ENCODE data around the gene P2RY14. TPM values are rescaled to one million over a fixed set of nuclear protein-coding genes. Genes with fewer than 3 reads are reported as not detected.
A peak's percentile ranks its signal among the peaks of the same experiment; 100 is the strongest.

The P2RY14 gene
- total and polyA plus RNA-seq, 2 of the 13 experiments (the other 11 are each of a cell fraction or from before 2014, with no cell fraction given) = not detected

DNA sequence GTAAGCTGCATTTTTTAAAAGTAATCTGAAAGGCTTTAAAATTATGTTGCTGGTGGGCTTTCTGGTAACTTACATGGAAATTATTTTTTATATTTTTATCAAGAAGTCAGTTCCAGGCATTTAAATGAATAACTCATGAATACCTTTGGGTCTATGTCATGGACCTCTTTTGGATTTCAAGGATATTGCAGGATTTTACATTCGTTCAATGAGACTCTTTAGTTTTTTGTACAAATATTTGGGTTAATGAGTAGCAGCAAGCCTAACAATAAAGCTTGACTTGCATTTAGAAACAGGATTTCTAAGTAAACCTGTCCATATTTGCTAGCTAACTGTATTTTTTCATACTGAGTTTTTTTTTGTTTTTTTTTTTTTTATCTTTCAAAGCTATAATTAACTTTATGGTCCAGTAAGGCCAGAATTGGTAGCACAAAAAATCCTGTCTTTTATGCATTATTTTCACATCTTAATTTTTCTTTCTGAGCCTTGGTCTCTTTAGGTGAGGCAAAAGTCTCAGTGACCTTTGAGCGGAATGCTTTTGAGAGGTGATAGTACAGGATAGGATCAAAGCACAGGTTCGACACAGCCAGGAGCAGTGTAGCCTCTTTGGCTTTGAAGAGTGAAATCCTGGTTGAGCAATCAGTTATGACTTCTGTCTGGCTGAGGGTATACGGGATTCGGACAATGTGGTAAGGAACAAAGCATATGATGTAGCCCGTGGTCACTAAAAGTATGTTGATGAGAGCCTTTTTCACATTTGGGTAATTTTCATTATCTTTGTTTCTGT, 80.2 kb downstream of the P2RY14 start (continued):
- TF ChIP-seq, protein P1, sequence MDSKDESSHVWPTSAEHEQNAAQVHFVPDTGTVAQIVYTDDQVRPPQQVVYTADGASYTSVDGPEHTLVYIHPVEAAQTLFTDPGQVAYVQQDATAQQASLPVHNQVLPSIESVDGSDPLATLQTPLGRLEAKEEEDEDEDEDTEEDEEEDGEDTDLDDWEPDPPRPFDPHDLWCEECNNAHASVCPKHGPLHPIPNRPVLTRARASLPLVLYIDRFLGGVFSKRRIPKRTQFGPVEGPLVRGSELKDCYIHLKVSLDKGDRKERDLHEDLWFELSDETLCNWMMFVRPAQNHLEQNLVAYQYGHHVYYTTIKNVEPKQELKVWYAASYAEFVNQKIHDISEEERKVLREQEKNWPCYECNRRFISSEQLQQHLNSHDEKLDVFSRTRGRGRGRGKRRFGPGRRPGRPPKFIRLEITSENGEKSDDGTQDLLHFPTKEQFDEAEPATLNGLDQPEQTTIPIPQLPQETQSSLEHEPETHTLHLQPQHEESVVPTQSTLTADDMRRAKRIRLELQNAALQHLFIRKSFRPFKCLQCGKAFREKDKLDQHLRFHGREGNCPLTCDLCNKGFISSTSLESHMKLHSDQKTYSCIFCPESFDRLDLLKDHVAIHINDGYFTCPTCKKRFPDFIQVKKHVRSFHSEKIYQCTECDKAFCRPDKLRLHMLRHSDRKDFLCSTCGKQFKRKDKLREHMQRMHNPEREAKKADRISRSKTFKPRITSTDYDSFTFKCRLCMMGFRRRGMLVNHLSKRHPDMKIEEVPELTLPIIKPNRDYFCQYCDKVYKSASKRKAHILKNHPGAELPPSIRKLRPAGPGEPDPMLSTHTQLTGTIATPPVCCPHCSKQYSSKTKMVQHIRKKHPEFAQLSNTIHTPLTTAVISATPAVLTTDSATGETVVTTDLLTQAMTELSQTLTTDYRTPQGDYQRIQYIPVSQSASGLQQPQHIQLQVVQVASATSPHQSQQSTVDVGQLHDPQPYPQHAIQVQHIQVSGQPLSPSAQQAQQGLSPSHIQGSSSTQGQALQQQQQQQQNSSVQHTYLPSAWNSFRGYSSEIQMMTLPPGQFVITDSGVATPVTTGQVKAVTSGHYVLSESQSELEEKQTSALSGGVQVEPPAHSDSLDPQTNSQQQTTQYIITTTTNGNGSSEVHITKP (CRISPR knock-in tag; IDR thresholded peaks at IDR 0.05; ENCODE audit: low read depth) = 0 out of 2 replicates have a peak, but pooled peaks have one; percentile 36
- TF ChIP-seq ZNF44 (CRISPR knock-in tag; IDR thresholded peaks at IDR 0.05) = no peak
- peak; percentile 83; the same call in 1 of the 2 replicates for TF ChIP-seq ZNF12 (CRISPR knock-in tag; IDR thresholded peaks at IDR 0.05)
- no peak for TF ChIP-seq CAMTA2 (CRISPR knock-in tag; IDR thresholded peaks at IDR 0.05; ENCODE audit: borderline replicate concordance)
- TF ChIP-seq ZNF143 (CRISPR knock-in tag; IDR thresholded peaks at IDR 0.05) = no peak
- no peak for TF ChIP-seq FOXK2 (IDR thresholded peaks at IDR 0.05)
- TF ChIP-seq STAG1 (CRISPR knock-in tag; IDR thresholded peaks at IDR 0.05) = no peak
- TF ChIP-seq EP300 (IDR thresholded peaks at IDR 0.05; ENCODE audit: low read depth in 2 of 2, low read length in 2 of 2) = peak; percentile 87 to 98
- peak; percentile 93 for TF ChIP-seq EP300 (CRISPR knock-in tag; IDR thresholded peaks at IDR 0.05; ENCODE audit: borderline replicate concordance)
- TF ChIP-seq ATF1 (CRISPR knock-in tag; IDR thresholded peaks at IDR 0.05) = peak; percentile 69; the same call in 1 of the 2 replicates
- TF ChIP-seq, protein P2, sequence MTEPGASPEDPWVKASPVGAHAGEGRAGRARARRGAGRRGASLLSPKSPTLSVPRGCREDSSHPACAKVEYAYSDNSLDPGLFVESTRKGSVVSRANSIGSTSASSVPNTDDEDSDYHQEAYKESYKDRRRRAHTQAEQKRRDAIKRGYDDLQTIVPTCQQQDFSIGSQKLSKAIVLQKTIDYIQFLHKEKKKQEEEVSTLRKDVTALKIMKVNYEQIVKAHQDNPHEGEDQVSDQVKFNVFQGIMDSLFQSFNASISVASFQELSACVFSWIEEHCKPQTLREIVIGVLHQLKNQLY (CRISPR knock-in tag; IDR thresholded peaks at IDR 0.05) = peak; percentile 76; the same call in 1 of the 2 replicates
- no peak for TF ChIP-seq ZNF572 (CRISPR knock-in tag; IDR thresholded peaks at IDR 0.05)
- TF ChIP-seq, protein P3, sequence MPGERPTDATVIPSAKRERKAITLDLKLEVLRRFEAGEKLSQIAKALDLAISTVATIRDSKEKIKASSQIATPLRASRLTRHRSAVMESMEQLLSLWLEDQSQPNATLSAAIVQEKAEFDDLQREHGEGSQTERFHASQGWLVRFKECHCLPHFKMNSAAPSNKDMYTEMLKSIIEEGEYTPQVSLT (CRISPR knock-in tag; IDR thresholded peaks at IDR 0.05; ENCODE audit: borderline replicate concordance, low read depth) = no peak
- TF ChIP-seq KMT2B (CRISPR knock-in tag; IDR thresholded peaks at IDR 0.05) = peak; percentile 52; the same call in 1 of the 2 replicates
- TF ChIP-seq TOE1 (CRISPR knock-in tag; IDR thresholded peaks at IDR 0.05) = 0 out of 2 replicates have a peak, but pooled peaks have one; percentile 30
- TF ChIP-seq, protein P4, sequence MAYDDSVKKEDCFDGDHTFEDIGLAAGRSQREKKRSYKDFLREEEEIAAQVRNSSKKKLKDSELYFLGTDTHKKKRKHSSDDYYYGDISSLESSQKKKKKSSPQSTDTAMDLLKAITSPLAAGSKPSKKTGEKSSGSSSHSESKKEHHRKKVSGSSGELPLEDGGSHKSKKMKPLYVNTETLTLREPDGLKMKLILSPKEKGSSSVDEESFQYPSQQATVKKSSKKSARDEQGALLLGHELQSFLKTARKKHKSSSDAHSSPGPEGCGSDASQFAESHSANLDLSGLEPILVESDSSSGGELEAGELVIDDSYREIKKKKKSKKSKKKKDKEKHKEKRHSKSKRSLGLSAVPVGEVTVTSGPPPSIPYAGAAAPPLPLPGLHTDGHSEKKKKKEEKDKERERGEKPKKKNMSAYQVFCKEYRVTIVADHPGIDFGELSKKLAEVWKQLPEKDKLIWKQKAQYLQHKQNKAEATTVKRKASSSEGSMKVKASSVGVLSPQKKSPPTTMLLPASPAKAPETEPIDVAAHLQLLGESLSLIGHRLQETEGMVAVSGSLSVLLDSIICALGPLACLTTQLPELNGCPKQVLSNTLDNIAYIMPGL (CRISPR knock-in tag; IDR thresholded peaks at IDR 0.05; ENCODE audit: borderline replicate concordance in 1 of 2, low read depth in 1 of 2) = peak in 1 of 2 experiments; percentile 53; a peak in 1 of 4 replicates
- TF ChIP-seq ZNF569 (CRISPR knock-in tag; IDR thresholded peaks at IDR 0.05; ENCODE audit: borderline replicate concordance) = no peak
- TF ChIP-seq ZNF891 (CRISPR knock-in tag; IDR thresholded peaks at IDR 0.05) = no peak
- TF ChIP-seq, protein P5, sequence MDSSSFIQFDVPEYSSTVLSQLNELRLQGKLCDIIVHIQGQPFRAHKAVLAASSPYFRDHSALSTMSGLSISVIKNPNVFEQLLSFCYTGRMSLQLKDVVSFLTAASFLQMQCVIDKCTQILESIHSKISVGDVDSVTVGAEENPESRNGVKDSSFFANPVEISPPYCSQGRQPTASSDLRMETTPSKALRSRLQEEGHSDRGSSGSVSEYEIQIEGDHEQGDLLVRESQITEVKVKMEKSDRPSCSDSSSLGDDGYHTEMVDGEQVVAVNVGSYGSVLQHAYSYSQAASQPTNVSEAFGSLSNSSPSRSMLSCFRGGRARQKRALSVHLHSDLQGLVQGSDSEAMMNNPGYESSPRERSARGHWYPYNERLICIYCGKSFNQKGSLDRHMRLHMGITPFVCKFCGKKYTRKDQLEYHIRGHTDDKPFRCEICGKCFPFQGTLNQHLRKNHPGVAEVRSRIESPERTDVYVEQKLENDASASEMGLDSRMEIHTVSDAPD (CRISPR knock-in tag; IDR thresholded peaks at IDR 0.05) = no peak; the same call in 1 of the 2 replicates

Measured in HepG2 (cell line).